COR-L47 (cell line): ENCODE results near the gene RGSL1.

Experiments
- DNase-seq: peaks from one replicate; lab custom pipeline; 2025; lab: John Stamatoyannopoulos, UW

The RGSL1 gene

DNA sequence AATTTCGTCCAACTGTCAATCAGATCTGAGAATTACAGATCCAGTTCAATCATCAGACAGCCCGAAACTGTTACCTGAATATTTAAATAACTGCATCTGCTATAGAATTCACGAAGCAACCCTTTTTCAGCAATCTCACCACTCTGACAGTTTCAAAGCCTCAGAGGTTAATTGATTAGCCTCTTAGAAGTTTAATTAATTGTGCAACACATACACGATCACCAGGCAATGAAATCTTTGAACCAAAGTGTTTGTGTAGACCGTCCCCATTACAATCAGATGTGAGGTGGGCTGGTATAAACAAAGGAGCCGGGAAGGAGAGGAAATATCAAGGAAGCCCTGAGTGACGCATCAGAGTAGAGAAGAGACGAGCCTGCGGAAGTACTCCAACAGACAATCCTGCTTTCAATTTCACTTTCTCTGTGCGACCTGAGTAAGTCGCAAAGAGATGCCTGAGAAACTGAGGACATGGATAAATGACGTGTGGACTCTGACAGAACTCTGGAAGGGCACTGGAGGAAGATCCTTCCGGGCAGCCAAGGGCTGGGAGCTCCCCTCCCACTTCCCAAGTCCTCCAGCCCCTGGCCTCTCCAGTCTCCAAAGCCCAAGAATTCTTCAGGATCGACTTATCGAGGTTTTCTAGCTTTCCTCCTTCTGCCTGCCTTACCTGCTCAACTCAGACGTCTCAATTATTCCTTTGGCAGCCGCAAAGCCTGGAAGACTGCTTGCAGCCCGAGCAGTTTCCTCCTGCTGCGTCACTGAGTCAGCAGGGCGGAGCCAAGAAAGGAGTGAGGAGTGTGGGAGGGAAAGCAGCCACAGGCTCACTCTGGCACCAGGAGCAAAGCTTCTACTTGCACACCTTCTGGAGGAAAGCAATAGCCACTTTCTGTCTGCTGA, 138.8 kb downstream of the RGSL1 start, which contains the start of gene RNASEL:
TSS of gene RNASEL (minus strand) at position 757 of the 897 bp plus-strand sequence. CDS start 2,450 bp downstream, outside the sequence.
- peak; percentile 11 for DNase-seq

- no peak for DNase-seq
Measured at GRCh38 chr1:182589520-182589919, 139.6 kb downstream of the RGSL1 start.

- DNase-seq, result no peak
Measured at GRCh38 chr1:182589931-182590330, 140.0 kb downstream of the RGSL1 start.

GRCh38 chr1:182595641-182596240, 145.8 kb downstream of the RGSL1 start:
- peak; percentile 19 for DNase-seq

GRCh38 chr1:182596934-182597333, 147.0 kb downstream of the RGSL1 start:
- DNase-seq, result no peak

- DNase-seq, result no peak
Measured at GRCh38 chr1:182598296-182598695, 148.3 kb downstream of the RGSL1 start.

DNA sequence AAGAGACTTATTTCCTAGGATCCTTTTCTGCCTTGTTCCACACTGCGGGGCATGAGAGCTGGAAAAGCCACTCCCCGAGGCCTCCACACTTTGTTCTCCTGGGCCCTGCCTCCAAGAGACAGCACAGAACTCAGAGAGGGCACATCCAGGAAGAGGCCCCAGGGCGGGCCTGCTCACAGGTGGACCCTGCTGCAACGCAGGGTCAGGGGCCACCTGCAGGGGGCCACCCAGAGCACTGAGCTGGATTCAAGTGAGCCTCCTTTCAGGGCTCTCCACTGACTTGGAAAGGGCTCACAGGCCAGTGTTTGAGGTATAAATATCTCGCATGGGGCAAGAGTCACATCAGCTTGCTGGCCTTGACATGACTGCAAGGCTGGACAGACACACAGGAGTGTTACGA, 149.4 kb downstream of the RGSL1 start:
- DNase-seq, result no peak

- no peak for DNase-seq
Measured at GRCh38 chr1:182600036-182600713, 150.2 kb downstream of the RGSL1 start.

- no peak for DNase-seq
Measured at GRCh38 chr1:182600745-182601415, 150.9 kb downstream of the RGSL1 start.

DNA sequence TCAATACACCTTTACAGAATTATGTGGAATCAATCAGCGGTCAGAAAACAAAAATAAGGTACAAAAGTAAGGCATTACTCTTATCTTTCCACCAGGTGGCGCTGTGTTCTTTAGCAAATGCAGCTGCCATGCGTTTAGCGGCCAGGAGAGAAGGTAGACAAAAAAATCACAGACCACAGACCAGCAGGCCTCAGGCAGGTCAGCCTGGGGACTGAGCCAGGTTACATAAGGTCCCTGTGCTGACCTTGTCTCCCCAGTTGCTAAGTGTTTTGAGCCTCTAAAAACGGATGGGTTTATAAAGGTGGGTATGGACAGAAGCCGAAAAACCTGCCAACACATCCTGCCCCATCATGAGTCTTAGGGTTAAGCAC, 151.5 kb downstream of the RGSL1 start:
- peak; percentile 79 for DNase-seq

GRCh38 chr1:182601913-182602312, 152.0 kb downstream of the RGSL1 start:
- no peak for DNase-seq

DNA sequence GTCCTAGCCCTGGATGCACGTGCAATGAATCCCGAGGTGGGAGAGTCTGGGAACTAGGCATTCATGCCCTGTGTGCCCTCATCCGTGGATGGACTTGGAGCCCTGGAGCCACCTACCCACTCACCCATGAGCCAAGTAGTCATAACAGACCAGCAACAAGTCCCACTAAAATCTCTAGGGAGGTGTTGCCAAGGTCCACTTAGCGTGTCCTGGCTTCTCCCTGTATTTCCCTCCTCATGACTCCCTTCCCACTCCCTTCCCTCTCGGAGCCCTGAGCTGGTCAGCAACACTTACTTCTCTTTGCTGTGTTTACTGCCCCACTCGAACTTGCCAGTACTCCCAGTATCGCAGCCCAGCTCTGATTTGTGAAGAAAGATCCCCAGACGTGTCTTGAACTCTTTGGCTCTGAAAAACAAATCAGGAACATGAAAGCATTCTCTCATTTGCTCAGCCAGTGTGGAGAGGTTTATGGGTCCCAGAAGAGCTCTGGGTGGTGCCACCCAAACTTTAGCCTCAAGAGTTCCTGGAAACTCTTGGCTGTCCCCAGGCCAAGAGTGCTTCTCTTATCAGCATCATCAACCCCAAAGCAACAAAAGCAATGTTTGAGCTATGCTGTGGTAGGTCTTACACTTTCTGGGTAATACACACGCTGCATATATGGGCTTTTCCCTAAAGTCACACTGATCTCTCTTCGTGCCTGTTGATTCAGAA, 153.1 kb downstream of the RGSL1 start:
- DNase-seq, result no peak

- no peak for DNase-seq
Measured at GRCh38 chr1:182603646-182604174, 153.8 kb downstream of the RGSL1 start.

DNA sequence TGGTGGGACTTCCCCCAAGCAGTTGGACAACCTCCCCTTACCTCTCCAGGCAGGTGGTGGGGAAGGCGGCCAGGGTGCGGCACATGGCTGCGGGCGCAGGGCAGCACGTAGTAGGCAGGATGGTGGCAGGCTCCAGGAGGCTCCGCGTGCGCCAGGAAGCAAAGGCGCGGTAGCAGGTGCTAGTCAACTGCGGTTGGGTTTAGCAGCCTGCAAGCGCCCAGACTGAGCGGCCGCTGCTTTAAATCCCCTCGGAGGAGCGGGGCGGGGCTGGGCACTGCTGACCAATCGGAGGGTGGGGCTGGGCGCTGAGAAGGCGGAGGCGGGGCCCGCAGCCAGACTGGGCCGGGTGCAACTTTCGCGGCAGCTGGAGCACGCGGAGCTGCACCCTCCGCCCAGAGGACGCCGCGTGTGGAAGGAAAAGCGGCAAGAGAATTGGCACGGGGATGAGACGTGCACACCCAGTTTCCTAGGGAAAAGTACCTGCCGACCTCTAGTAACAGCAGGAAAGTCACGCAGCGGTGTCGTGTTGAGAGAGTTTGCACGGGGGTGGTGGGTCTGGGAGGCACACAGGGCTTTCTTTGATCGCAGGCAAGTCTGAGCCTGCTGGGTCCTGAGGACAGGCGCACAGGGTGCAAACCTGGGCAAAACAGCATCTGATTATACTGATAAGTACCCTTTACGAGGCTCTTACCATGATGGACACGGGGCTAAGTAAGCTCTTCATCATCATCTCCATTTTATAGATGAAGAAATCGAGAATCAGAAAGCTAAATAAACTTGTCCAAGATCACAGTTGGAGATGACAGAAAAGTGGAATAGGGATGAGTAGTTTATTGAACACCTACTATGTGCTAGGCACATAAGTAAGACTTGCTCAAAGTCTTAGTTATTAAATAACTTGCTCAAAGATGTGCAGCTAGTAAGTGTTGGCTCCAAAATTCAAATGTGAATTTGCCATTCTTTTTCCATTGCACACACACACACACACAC, 154.5 kb downstream of the RGSL1 start, which contains the start of gene RGS16:
TSS of gene RGS16 (minus strand) at position 215 of the 990 bp plus-strand sequence. CDS start at position 85, 130 bp downstream.
- peak; percentile 93 for DNase-seq

- DNase-seq, result no peak
Measured at GRCh38 chr1:182607566-182607965, 157.6 kb downstream of the RGSL1 start.

DNA sequence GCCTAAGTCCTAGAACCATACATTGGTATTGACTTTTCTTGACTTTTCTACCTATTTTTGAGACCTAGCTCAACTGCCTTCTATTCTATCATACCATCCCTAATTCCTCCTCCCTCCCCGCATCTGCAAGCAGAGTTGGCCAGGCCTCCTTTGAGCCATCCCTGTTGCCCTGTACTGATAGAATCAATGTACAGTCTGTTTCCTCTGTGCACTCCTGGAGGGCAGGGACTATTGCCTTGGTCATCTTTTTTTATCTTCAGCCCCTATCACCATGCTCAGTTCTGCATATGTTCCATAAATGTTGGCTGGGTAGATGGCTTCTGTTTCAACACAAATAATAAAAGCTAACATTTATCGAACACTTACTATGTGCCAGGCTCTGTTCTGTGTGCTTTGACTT, 158.3 kb downstream of the RGSL1 start:
- no peak for DNase-seq

GRCh38 chr1:182608845-182609610, 159.1 kb downstream of the RGSL1 start:
- no peak for DNase-seq
